A673 (cell line): Measurements from ENCODE around the gene DDA1.

Experiments
- EZH2 ChIP-seq: fragments of 200-600 bp; sonication (generic); IDR thresholded peaks from 2 replicates; pipeline ENCODE4 v1.6.1; 2017; ENCODE audit warnings: borderline replicate concordance, low read depth, mild to moderate bottlenecking, mixed read lengths, antibody characterized with exemption, low read length; ENCODE audit not compliant: poor library complexity, severe bottlenecking
- TF ChIP-seq, protein P1 (sequence below): fragments of 300-800, 200-600 bp; sonication (generic); conservative IDR thresholded peaks from 2 replicates; pipeline ENCODE4 v1.5.1; 2017; ENCODE audit warnings: low read depth, mild to moderate bottlenecking, antibody characterized with exemption, low read length, moderate library complexity, mixed read lengths

DNA sequence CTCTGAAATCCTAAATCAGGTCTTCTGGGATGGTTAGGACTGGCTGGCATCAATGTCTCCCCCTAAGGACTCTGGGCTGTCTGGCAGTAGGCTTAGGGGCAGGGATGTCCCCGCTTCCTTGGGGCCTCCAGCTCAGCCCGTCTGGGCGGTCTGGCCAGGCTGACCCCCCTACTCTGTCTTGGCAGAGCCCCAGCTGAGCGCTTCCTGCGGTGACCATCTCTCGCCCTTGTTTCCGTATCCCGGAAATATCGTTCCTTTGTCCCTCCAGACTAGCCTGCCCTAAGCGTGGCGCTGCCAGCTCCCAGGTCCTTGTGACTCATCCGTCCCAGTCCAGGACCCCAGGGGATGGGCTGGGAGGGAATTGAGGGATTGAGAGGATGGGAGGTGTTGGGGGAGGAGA lies 39.3 kb downstream of the DDA1 start:
- TF ChIP-seq, protein P1, sequence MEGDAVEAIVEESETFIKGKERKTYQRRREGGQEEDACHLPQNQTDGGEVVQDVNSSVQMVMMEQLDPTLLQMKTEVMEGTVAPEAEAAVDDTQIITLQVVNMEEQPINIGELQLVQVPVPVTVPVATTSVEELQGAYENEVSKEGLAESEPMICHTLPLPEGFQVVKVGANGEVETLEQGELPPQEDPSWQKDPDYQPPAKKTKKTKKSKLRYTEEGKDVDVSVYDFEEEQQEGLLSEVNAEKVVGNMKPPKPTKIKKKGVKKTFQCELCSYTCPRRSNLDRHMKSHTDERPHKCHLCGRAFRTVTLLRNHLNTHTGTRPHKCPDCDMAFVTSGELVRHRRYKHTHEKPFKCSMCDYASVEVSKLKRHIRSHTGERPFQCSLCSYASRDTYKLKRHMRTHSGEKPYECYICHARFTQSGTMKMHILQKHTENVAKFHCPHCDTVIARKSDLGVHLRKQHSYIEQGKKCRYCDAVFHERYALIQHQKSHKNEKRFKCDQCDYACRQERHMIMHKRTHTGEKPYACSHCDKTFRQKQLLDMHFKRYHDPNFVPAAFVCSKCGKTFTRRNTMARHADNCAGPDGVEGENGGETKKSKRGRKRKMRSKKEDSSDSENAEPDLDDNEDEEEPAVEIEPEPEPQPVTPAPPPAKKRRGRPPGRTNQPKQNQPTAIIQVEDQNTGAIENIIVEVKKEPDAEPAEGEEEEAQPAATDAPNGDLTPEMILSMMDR = no peak
- TF ChIP-seq EZH2 = no peak
